ENCODE measurements around the gene COL11A2. TPM values are rescaled to one million over a fixed set of nuclear protein-coding genes. Genes with fewer than 3 reads are reported as not detected.

The COL11A2 gene
- 1 to 10 TPM in 2 of 4 donors, under 1 TPM in 2; under 0.01 to 2.6 (median 1.0) TPM for total RNA-seq

- H3K27me3 ChIP-seq = peaks cover 0 to 8% of the 10 kb centered on the region in 2 donors
- H3K36me3 ChIP-seq = no peaks in the 10 kb centered on the region
- intact Hi-C loops (cut with DNase I; ENCODE audit: low total_unique reads) = no loop called here
- H3K9me3 ChIP-seq = no peaks in the 10 kb centered on the region
- H3K4me3 ChIP-seq = peak within 1 kb of the TSS; percentile 16 to 32
- no peak for DNase-seq
- H3K27ac ChIP-seq = peak within 1 kb of the TSS; percentile 16 to 68
- TF ChIP-seq, protein P1, sequence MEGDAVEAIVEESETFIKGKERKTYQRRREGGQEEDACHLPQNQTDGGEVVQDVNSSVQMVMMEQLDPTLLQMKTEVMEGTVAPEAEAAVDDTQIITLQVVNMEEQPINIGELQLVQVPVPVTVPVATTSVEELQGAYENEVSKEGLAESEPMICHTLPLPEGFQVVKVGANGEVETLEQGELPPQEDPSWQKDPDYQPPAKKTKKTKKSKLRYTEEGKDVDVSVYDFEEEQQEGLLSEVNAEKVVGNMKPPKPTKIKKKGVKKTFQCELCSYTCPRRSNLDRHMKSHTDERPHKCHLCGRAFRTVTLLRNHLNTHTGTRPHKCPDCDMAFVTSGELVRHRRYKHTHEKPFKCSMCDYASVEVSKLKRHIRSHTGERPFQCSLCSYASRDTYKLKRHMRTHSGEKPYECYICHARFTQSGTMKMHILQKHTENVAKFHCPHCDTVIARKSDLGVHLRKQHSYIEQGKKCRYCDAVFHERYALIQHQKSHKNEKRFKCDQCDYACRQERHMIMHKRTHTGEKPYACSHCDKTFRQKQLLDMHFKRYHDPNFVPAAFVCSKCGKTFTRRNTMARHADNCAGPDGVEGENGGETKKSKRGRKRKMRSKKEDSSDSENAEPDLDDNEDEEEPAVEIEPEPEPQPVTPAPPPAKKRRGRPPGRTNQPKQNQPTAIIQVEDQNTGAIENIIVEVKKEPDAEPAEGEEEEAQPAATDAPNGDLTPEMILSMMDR (IDR thresholded peaks at IDR 0.05) = no peak
- TF ChIP-seq POLR2A (IDR thresholded peaks at IDR 0.05) = no peak
- H3K4me1 ChIP-seq = peaks cover 0 to 11% of the 10 kb centered on the region in 2 donors
These were observed at the start of gene COL11A2 for GRCh38 chr6:33192105-33192646. COL11A2 (minus strand) TSS chr6:33192467; CDS start chr6:33192240, 227 bp downstream.

- TF ChIP-seq, protein P1 (IDR thresholded peaks at IDR 0.05) = no peak
- DNase-seq = no peak
- intact Hi-C loops (cut with DNase I; ENCODE audit: low total_unique reads) = no loop called here
- H3K27me3 ChIP-seq = no peaks in the 10 kb centered on the region
- H3K27ac ChIP-seq = no peak overlapping the region
- no peaks in the 10 kb centered on the region for H3K9me3 ChIP-seq
- H3K4me3 ChIP-seq = no peak overlapping the region
- H3K4me1 ChIP-seq = no peaks in the 10 kb centered on the region
- H3K36me3 ChIP-seq = no peaks in the 10 kb centered on the region
These were observed 49.7 kb upstream of the COL11A2 start for GRCh38 chr6:33241968-33242367.

DNA sequence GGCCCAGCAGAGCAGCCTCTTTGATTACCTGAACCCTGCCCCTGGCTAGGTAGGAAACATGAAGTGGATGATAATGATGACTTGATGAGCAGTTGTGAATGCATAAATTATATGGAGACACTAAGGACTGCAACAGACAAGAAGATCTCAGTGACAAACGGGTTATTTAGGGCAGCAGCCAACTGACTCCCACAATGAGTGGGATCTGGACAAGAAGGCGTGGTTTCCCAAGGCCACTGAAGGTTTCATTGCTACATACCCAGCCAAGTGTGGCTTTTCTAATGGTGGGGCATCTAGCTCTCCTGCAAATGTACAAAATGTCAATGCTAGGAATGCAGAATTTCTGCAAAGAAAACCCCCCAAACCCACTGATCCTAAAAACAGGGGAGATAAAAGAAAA lies 45.5 kb upstream of the COL11A2 start:
- no peaks in the 10 kb centered on the region for H3K4me1 ChIP-seq
- no peak overlapping the region for H3K4me3 ChIP-seq
- no peak for DNase-seq
- H3K36me3 ChIP-seq = no peaks in the 10 kb centered on the region
- TF ChIP-seq POLR2A (IDR thresholded peaks at IDR 0.05) = no peak
- TF ChIP-seq, protein P1 (IDR thresholded peaks at IDR 0.05) = no peak
- H3K27ac ChIP-seq = no peak overlapping the region
- no peaks in the 10 kb centered on the region for H3K27me3 ChIP-seq
- intact Hi-C loops (cut with DNase I; ENCODE audit: low total_unique reads) = no loop called here
- H3K9me3 ChIP-seq = no peaks in the 10 kb centered on the region

DNA sequence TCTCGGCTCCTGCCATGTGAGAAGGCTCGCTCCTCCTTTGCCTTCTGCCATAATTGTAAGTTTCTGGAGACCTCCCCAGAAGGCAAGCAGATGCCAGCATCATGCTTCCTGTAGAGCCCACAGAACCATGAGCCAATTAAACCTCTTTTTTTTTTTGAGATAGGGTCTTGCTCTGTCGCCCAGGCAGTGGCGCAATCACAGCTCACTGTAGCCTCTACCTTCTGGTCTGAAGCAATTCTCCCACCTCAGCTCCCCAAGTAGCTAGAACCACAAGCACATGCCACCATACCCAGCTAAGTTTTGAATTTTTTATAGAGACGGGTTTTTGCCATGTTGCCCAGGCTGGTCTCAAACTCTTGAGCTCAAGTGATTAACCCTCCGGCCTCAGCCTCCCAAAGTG lies 44.6 kb upstream of the COL11A2 start:
- DNase-seq = no peak
- Histone ChIP-seq H3K27ac (no peak overlapping the region), H3K27me3 (no peaks in the 10 kb centered on the region), H3K36me3 (no peaks in the 10 kb centered on the region), H3K9me3 (no peaks in the 10 kb centered on the region), H3K4me3 (no peak overlapping the region), H3K4me1 (no peaks in the 10 kb centered on the region)
- TF ChIP-seq, protein P1 (IDR thresholded peaks at IDR 0.05) = no peak
- no peak for TF ChIP-seq POLR2A (IDR thresholded peaks at IDR 0.05)
- intact Hi-C loops (cut with DNase I; ENCODE audit: low total_unique reads) = no loop called here

- intact Hi-C loops (cut with DNase I; ENCODE audit: low total_unique reads) = no loop called here
- no peaks in the 10 kb centered on the region for H3K27me3 ChIP-seq
- no peak overlapping the region for H3K27ac ChIP-seq
- H3K4me1 ChIP-seq = no peaks in the 10 kb centered on the region
- no peak overlapping the region for H3K4me3 ChIP-seq
- no peaks in the 10 kb centered on the region for H3K9me3 ChIP-seq
- no peaks in the 10 kb centered on the region for H3K36me3 ChIP-seq
- TF ChIP-seq, protein P1 (IDR thresholded peaks at IDR 0.05) = no peak
- TF ChIP-seq POLR2A (IDR thresholded peaks at IDR 0.05) = no peak
- DNase-seq = no peak
These were observed 44.1 kb upstream of the COL11A2 start for GRCh38 chr6:33236328-33236727.
